GM12801 (cell line): Measurements from ENCODE around the gene NLK.

ENCODE experiments used
- TF ChIP-seq, protein P1 (sequence below): IDR thresholded peaks from one replicate; pipeline ENCODE4 v1.5.1; 2011; ENCODE audit warnings: control low read depth; ENCODE audit not compliant: insufficient read length; ENCODE audit errors: extremely low read depth

NLK gene

DNA sequence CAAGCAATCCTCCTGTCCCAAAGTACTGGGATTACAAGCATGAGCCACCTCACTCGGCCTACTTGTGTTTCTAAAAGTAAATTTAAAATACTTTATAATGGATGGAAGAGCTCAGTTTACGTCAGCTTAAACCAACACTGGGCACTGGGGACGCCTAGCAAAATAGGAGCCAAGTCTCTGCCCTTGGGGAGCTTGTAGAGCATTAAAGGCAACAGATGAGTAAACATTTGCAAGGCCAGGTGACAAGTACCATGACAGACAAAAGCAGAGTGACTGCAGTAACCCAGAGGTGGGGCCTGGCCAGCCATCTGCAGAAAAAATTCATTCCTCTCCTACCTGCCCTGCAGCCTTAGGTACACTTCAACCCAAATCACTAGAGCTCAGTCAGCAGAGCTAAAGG is 12.1 kb upstream of the NLK start:
- TF ChIP-seq, protein P1, sequence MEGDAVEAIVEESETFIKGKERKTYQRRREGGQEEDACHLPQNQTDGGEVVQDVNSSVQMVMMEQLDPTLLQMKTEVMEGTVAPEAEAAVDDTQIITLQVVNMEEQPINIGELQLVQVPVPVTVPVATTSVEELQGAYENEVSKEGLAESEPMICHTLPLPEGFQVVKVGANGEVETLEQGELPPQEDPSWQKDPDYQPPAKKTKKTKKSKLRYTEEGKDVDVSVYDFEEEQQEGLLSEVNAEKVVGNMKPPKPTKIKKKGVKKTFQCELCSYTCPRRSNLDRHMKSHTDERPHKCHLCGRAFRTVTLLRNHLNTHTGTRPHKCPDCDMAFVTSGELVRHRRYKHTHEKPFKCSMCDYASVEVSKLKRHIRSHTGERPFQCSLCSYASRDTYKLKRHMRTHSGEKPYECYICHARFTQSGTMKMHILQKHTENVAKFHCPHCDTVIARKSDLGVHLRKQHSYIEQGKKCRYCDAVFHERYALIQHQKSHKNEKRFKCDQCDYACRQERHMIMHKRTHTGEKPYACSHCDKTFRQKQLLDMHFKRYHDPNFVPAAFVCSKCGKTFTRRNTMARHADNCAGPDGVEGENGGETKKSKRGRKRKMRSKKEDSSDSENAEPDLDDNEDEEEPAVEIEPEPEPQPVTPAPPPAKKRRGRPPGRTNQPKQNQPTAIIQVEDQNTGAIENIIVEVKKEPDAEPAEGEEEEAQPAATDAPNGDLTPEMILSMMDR = no peak

GRCh38 chr17:28031174-28031573 is 11.3 kb upstream of the NLK start:
- TF ChIP-seq, protein P1 = no peak

DNA sequence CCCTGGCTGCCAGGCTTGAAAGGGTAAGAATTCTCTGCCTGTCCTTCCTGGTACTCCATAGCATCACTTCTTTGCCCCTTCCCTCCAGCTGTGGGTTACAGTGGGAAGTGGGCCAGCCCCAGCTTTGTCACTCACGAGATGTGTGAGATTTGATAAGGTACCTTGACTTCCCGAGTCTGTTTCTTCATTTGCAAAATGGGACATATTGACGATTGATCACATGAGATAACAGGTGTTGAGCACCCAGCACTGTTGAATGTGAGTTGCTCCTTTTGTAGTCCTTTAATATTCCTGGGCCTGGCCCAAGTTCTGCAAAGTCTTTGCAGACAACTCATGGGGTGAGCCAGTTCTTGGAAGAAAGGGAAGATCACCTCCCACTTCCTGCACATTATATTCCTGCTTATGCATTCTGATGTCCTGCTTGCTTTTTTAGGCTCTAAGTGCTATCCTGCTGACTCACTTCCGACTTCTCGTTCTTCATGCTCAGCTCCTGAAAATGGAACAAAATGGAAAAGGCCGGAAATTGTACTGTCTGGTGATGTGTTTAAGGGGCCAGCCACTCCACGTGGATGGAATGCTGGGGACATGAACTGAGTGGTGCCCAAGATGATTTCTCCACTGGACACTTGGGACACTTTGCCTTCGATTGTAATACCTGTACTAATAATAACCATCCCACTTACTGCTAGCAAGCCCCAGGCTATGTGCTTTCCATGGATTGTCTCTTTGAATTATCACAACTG is 8.3 kb upstream of the NLK start:
- TF ChIP-seq, protein P1 = no peak

DNA sequence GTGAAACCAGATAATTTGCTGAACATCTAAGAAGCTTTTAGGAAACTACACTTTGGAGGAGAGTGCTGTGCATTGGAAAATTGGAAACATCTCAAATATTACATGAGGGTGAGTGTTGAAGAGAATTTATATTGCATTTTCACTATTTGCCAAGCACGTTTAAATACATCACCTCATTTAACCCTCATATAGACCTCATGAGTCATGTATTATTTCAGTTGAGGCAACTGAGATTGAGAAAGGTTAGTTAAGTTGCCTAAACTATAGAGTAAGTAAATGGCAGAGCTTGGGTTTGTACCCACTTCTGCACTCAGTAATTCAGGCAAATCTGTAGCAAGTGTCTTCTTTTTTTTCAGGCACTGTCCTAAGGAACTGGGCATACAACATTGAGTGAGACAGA is 3.7 kb upstream of the NLK start:
- TF ChIP-seq, protein P1 = no peak

DNA sequence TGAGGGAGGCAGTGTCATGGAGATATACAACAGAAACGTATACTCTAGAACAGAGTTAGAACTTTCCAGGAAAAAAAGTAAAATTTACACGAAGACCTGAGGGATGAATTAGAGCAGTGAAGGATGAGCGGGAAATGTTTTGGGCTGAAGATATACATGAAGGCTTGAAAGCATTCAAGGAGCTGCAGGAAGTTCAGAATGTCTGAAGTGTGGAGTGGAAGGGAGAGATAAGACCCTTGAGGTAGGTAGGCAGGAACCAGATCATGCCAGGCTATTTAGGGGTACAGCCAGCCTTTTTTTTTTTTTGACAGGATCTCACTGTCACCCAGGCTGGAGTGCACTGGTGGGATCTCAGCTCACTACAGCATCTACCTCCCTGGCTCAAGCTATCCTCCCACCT is 3.2 kb upstream of the NLK start:
- TF ChIP-seq, protein P1 = no peak

GRCh38 chr17:28040406-28040805 is 2.1 kb upstream of the NLK start:
- TF ChIP-seq, protein P1 = no peak

- TF ChIP-seq, protein P1 = no peak
Measured at GRCh38 chr17:28041068-28041843, 1.2 kb upstream of the NLK start.
